AG10803 (cell line): ENCODE data around the gene C4orf54.

Experiments used
- DNase-seq: peaks from one replicate; pipeline ENCODE4 v3.0.0; 2010; ENCODE audit warnings: low read depth
- H3K4me3 ChIP-seq: 2 replicates; pipeline ENCODE4 v1.5.1; 2011; ENCODE audit warnings: mild to moderate bottlenecking, low read length, control low read depth
- TF ChIP-seq, protein P1 (sequence below): conservative IDR thresholded peaks from 2 replicates; pipeline ENCODE4 v1.5.1; 2011; ENCODE audit warnings: mild to moderate bottlenecking, low read length, control low read depth, inconsistent platforms

Gene C4orf54

DNA sequence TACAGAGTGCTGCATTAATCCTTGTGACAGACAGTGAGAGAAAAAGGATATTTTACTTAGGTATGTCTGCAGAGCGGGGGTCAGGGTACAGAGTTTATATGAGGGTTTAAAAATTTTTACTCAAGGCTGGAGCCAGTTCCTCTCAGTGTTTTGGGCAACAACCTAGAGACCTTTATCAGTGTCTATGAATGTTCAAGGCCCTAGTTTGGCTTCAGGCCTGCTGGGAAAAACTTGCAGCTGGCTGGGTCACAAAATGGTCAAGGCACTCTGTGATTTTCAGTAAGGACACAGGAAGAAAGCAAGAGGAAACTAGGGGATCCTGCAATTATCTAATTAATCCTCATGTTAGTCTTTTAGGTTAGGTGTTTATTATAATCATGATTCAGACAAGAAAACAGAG is 10.8 kb upstream of the C4orf54 start:
- no peak for DNase-seq
- TF ChIP-seq, protein P1, sequence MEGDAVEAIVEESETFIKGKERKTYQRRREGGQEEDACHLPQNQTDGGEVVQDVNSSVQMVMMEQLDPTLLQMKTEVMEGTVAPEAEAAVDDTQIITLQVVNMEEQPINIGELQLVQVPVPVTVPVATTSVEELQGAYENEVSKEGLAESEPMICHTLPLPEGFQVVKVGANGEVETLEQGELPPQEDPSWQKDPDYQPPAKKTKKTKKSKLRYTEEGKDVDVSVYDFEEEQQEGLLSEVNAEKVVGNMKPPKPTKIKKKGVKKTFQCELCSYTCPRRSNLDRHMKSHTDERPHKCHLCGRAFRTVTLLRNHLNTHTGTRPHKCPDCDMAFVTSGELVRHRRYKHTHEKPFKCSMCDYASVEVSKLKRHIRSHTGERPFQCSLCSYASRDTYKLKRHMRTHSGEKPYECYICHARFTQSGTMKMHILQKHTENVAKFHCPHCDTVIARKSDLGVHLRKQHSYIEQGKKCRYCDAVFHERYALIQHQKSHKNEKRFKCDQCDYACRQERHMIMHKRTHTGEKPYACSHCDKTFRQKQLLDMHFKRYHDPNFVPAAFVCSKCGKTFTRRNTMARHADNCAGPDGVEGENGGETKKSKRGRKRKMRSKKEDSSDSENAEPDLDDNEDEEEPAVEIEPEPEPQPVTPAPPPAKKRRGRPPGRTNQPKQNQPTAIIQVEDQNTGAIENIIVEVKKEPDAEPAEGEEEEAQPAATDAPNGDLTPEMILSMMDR: no peak
- H3K4me3 ChIP-seq: no peak overlapping the region

GRCh38 chr4:99665983-99666382 is 8.4 kb upstream of the C4orf54 start:
- TF ChIP-seq, protein P1: no peak
- H3K4me3 ChIP-seq: no peak overlapping the region
- DNase-seq: no peak

DNA sequence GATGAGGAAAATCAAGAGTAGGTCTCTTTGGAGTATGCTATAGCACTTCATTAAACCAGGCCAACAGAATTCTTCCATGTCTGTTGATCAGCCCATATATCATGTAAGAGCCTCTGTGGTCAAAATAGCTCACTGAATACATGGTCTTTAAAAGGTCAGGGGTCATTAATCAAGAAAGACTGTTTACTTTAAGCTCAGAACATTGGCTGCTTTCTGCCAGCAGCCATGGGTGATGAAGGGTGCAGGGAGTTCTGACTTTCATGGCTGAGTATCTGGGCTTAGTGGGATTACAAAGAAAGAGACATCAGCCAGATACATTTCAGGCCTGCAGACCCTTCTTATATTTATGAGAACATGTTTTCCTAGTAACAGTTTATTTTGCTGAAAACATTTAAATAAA is 7.1 kb upstream of the C4orf54 start:
- no peak for DNase-seq
- TF ChIP-seq, protein P1: no peak
- no peak overlapping the region for H3K4me3 ChIP-seq

GRCh38 chr4:99661907-99662306 is 4.3 kb upstream of the C4orf54 start:
- no peak for DNase-seq
- no peak overlapping the region for H3K4me3 ChIP-seq
- TF ChIP-seq, protein P1: no peak

- H3K4me3 ChIP-seq: no peak overlapping the region
Measured at GRCh38 chr4:99658666-99659065, 1.0 kb upstream of the C4orf54 start.

DNA sequence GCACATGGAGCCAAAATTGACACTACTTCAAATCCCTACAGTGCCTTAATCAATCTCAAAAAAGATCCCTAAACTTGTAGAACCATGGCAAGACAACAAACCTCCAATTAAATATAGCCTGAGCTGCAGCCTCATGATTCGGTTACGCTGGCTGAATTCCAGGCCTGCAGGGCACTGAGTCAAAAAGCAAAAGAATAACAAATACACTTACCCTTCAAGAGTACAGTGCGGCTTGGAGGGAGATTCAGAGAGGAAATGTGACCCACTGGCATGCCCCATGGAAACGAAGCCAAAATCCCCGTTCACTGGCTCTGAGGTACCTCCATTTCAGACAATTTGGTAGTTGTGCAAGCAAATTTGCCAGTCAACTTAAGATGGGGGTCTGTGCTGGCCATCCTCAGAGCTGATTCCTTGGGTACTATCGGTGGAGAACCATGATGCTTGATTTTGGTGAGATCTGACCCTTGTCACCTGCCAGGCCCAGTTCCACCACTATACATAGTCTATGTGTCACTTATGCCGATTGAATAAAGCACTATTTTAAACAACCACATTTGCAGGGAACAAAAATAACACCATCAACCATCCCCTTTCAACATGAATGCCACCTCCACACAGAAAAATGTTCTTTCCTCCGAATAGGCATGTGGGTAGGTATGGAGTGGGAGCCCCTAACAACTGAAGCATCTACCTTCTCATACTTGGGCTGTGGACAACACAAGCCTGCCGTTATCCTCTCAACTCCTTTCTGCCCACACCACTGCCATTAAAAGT is 2.1 kb downstream of the C4orf54 start:
- DNase-seq: peak; percentile 11
- no peak overlapping the region for H3K4me3 ChIP-seq
- TF ChIP-seq, protein P1: no peak

More at GRCh38 chr4:99658666-99659065, 1.0 kb upstream of the C4orf54 start:
- TF ChIP-seq, protein P1: no peak
- no peak for DNase-seq

DNA sequence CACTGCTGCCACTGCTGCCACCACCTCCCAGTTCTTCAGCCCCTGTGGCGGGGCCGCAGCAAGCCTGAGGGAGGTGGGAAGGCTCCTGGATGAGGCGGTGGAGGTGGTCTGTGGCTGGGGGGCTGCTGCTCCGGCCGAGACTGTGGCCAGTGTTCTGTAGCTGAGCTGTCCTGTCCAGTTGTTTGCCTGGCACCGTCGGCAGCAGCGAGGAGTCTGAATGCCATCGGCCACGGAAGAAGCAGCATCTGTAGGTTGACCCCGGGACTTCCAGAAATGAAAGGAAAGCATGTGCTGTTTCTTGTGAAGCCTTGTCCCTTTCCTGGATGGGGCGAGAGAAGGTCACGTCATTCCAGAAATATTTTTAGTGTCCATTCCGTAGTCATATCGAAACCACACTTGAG is 3.3 kb downstream of the C4orf54 start:
- DNase-seq: peak; percentile 16
- H3K4me3 ChIP-seq: peak overlapping the region; percentile 17; the same call in 1 of the 2 replicates
- TF ChIP-seq, protein P1: no peak
